HG02588 (cell line): Measurements from ENCODE around the gene RRN3.
"Not testable (repeated sequence)": the region's sequence is repeated elsewhere in the genome, so short reads cannot be mapped to it uniquely, and the experiment has no call there.

Source experiments
- ATAC-seq: cut with Tn5 transposase; IDR thresholded peaks from one replicate; pipeline ENCODE4 v1.9.1; 2021; ENCODE audit warnings: mild to moderate bottlenecking, moderate library complexity; ENCODE audit not compliant: unreplicated experiment

The RRN3 gene, protein sequence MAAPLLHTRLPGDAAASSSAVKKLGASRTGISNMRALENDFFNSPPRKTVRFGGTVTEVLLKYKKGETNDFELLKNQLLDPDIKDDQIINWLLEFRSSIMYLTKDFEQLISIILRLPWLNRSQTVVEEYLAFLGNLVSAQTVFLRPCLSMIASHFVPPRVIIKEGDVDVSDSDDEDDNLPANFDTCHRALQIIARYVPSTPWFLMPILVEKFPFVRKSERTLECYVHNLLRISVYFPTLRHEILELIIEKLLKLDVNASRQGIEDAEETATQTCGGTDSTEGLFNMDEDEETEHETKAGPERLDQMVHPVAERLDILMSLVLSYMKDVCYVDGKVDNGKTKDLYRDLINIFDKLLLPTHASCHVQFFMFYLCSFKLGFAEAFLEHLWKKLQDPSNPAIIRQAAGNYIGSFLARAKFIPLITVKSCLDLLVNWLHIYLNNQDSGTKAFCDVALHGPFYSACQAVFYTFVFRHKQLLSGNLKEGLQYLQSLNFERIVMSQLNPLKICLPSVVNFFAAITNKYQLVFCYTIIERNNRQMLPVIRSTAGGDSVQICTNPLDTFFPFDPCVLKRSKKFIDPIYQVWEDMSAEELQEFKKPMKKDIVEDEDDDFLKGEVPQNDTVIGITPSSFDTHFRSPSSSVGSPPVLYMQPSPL

DNA sequence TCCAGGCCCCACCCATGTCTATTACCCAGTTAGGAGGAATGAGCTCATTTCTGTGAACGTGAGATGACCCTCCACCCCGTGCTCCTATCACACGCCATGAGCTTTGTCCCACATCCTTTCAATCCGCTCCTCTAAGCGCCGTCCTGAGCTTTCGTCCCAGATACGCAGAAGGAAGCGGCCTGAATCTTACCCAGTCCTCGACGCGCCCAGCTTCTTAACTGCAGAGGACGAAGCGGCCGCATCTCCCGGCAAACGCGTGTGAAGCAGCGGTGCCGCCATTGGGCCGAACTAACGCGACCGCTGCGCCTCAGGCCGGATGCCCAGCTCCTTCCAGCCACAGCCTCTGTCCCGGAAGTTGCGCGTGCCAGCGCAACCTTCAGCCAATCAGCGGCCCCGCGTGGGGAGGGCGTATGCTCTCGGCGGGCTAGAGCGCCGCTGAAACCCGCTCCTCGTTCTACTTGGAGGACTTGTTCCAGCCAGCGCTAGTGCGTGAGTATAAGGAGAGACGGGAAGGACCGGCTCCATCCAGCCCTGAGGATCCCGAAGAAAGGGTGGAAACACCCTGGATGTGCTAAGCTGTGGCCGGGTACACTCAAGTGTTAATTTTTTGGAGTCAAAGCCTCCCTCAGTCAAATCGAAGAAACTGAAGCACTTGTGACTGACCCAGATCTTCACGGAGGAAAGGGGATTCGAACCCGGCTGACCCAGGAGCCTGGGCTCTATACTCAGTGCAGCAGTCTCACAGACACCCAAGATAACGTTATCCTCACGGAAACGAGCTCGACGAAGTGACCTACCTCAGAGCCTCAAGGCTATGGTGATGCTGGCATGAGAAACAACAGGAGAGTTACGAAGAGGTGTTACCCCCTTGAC lies at the start of gene RRN3:
Gene RRN3, minus strand, starts transcription at position 318 of the 873 bp plus-strand sequence. Its CDS starts 39 bp downstream, at position 279.
- ATAC-seq: peak; percentile 99

DNA sequence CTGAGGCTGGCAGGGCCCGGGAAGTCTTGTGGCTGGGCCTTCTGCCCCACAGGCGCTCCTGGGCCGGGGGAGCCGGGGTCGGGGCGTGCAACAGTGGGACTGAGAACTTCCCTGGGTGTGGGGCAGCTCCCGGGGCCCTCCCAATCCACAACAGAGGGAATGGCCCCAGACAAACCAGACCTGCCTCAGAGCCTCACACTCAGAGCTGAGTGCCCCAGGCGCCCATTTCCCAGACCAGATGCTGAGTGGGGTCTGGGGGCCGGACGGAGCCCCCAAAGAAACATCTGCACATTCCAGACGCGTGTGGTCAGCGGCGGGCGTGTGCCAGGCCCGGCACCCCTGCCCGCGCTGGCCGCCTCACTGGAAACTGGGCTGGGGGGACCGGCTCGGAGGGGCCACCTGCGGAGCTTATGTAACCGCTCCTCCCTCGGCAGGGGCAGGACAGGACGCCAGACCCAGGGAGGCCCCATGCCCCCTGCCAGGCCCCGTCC lies 49.6 kb upstream of the RRN3 start:
- ATAC-seq: not testable (repeated sequence)

DNA sequence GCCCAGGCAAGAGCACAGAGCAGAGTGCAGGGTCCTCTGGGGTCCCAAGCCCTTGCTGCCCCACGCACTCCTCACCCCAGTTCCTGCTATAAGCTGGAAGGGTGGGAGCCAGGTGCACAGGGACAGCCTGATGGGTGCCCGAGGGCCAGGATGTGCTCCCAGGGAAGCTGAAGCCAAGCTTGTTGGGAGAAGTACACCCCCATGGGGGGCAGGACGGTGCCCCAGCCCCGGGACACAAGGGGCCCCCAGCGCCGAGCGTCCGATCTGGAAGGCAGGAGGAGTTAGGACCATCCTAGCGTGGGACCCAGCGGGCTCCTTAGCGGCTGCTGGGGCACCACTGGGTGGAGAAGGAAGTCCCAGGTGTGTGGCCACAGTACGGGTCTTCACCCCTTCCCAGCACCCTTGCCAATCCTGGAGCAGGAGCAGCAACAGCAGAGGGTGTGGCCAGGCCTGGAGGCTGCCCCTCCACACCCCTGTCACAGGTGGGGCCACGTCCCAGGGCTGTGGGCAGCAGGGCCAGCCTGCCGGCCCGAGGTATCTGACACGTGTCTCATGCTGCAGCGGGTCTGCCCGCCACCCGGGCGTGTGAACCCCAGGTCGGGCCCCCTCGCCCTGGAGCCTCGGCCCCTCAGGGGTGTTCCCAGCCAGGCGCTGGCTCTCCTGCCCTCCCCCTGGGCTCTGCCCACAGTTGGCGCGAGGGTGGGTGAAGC lies 49.0 kb upstream of the RRN3 start:
- ATAC-seq: not testable (repeated sequence)

DNA sequence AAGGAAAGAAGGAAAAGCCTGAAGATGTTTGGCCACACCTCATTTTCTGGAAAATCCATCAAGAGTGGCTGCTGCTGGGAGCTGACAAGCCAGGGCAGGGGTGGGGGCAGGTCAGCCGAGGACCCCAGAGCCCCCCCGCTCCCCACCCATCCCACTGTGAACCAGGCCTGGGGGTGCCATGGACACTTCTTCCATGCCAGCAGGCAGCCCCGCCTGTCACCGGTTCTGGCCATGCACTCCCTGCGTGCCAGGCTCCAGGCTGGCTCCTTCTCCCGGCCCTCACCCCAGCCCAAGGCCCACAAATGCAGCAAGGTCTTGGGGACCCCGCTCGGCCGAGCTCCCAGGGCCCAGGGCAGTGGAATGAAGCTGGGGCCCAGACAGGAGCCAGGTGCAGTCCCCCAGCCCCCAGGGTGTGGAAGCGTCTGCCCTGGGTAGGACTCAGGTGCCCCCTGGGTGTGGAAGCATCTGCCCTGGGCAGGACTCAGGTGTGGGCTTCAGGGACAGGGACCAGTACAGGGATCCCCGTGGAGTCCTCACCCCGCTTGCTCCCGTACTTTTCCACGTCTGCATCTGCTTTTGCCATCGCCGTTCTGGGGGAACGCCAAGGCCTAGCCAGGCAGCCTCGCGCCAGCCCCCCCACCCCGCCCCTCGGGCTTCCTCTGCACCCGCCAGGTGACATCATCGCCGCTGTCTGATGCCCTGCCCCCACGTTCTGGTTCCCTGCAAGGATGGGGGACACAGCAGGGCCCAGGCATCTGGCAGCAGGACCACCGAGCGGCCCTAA lies 48.2 kb upstream of the RRN3 start:
- not testable (repeated sequence) for ATAC-seq

DNA sequence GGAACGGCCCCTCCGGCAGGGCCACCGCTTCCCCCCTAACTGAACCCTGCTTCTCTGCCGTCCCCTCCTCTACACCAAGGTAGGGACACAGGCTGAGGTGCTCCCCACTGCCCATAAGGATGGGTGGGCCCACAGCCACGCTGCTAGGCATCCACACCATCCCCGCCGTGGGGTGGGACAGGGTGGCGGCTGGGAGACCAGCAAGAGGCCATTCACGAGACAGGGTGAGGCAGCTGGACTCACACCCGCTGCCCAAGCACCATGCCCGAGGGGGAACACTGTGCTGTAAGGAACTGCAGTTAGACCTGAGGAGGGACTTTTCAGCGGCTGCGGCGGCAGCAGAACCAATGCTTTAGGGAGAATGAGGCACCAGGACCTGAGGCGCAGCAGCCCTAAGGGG lies 47.5 kb upstream of the RRN3 start:
- ATAC-seq: no peak

DNA sequence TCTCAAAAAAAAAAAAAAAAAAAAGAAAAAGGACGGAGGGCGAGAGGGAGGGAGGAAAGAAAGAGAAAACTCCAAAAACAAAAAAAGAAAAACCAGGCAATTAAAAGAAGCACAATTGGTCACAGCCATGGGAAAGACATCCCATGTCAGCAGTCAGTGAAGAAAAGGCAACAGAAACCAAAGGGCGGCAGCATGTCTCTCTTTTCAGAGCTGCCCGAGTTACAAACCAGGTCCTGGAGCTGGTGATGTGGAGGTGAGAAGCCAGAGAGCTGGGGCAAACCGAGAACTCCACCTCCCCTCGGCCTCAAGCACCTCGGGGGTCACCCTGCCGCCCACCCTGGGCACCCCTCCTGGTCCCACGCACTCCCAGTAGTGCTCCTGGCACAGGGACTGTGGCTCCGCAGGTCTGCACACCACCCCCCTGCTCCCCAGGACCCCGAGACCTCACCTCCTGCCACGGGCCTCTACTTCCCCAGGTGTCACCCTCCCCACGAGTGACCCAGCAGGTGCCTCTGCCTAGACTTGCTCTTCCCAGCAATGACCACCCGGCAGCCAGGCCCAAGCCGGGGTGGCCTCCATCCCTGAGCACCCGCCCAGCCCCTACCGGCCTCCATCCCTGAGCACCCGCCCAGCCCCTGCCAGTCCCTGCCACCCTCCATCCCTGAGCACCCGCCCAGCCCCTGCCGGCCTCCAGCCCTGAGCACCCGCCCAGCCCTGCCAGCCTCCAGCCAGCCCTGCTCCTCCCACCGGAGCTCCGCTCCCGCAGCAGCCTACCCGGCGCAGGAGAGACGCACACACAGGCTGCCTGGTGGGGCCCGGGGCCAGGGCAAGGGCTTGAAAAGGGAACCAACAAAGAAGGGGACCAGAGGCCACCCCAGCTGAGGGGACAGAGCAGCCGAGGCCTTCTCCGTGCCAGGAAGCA lies 46.6 kb upstream of the RRN3 start:
- not testable (repeated sequence) for ATAC-seq

DNA sequence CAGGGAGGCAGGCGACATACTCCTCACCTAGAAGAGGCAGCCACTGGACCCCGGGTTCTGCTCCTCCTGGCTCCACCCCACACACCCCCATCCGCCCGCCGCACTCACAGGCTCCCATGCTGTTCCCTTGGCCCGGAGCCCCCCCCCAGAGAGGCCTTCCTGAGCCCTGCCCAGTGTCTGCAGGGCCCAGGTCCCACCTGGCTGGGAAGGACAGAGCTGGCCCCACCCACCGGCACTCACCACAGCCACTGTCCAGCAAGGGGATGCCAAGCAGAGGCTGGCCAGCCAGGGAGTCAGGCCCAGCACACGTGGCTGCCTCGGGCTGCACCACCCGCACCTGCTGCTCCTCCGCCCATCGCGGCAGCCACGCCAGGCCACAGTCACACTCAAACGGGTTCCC lies 43.4 kb upstream of the RRN3 start:
- ATAC-seq: not testable (repeated sequence)

DNA sequence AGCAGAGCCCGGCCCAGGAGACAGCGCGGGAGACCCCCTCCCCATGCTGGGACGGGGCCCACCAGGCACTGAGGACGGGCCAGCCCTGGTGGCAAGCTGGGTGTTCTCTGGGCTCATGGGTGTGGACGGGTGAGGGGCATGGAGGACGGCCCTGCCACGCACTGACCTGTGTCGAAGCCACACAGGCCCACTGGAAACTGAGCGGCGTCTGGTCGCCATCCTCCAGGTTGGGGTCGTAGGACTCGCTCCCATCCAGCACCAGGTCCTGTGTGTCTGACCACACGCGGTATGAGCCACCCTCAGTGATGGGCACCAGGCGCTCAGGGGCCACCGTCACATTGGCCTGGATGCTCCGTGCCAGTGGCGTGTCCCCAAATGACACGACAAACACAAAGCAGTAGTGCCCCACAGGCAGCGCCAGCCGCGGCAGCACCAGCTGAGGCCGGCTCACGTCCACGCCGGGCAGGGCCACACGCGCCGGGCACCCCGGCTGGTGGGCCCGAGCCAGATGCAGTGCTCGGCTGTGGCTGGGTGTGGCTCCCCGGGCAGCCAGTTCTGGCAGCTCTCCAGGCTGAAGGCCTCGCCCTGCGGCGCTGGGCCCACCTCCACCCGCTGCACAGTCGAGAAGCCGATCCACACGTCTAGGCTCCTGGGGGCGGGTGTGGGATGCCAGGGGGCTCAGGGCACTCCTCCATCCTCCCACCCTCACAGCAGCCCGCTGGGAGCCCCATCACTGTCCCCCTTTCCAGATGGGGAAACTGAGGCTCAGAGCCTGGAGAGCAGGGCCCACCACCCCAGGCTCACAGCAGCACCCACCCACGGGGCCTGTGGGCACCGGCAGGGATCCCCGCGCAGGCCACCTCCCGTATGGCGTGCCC lies 41.6 kb upstream of the RRN3 start:
- not testable (repeated sequence) for ATAC-seq

DNA sequence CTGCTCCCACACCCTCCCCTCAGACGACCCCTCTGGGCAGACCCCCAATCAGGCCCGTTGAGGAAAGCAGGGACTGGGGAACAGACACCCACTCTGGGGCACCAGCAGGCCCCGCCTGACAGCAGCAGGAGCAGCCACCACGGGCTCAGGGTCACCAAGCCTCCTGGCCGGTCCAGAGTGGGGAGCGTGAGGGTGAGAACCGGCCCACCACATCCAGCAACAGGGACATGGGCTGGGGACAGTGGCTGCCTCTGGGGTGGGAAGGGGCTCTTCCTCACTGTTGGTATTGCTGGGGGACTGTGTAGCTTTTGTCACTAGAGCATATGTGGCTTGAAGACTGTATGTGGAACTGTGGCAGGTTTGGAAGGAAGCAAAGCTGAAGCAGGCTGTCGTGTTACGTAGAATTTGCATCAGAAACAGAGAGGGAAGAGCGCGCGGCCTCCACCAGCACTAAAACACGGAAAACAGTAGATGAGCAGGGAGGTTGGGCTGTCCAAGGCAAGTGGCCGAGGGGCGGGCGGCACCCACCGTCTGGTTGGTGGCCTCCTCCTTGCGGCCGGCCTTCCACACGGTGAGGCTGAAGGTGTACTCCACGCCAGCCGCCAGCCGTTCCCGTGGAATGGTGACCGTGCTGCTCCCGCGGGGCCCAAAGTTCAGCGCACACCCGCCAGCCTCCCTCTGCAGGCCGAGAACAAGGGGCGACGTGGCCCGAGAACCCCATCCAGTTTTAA lies 40.8 kb upstream of the RRN3 start:
- ATAC-seq: not testable (repeated sequence)

DNA sequence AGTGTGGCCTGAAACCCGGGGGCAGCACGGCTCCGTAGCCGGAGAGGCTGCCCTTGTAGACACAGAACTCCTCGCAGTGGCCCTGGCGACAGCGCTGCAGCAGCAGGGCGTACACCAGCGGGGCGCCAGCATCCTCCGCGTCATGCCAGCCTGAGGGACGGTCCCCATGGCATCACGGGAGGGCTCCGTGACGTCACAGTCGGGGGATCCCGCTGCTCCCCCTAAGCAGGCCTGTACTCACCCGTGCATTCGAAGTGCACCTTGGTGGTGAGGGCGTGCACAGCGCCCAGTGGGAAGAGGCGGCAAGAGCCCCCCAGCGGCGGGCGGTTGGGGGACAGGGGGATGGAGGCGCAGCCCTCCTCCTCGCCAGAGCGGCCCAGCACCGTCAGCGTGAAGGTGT lies 39.5 kb upstream of the RRN3 start:
- not testable (repeated sequence) for ATAC-seq

DNA sequence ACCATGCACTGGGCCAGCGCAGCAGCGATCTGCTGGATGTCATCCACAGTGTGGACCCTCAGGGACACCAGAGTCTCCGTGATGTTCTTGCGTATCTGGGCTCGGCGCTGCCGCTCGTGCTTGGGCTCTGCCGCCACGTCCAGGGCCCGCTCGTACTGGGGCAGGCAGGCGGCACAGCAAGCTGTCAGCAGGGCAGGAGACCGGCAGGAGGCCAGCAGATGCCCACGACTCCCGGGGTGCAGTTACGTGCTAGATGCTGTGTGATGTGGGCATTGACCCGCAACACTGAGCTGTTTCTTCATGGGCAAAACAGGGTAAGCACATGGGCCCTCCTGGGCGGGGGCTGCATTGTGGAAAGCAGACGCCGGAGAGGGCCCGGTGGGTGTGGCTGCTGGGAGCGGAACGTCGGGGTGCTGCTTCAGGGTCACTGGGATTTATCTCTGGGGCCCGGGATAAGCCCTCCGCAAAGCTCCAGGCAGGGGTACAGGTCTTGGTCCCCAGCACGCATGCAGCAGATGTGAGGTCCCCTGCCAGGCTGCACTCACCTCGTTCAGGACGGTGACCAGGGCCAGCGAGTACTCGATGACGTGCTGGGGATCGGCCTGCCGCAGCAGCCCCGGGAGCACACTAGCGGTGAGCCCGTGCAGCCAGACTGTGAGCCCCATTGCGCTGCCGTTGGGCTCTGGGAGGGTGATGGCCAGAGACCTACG lies 38.8 kb upstream of the RRN3 start:
- not testable (repeated sequence) for ATAC-seq

DNA sequence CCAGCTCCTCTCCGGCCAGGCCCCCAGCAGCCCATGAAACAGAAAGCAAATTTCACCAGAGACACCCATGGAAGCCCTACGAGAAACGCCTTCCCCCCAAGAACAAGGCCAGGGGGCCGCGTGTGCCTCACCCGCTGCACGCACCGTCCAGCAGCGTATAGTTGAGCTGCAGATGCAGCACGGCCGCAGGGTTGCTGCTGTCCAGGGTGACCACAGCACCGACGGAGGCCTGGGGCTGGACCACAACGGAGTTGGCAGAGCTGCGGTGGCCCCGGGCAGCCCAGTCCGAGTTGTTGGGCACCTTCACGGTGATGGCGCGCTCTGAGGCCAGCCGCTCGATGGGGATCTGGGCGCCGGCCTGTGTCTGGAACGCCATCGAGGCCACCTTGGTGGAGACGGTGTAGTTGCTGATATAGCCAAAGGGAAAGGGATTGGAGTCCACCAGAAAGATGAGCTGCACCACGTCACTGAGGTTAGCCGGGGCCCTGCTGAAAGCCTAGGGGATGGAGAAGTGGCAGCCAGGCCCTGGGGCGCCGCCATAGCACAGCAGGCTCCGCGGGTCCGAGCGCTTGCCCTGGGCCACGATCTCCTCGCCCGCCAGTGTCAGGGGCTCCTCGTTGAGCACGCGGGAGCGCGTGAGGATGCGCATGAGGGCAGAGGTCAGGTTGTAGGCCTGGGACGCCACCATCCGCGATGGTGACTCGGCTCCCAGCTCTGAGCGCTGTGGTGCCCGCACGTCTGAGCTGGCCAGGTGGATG lies 37.0 kb upstream of the RRN3 start:
- not testable (repeated sequence) for ATAC-seq

DNA sequence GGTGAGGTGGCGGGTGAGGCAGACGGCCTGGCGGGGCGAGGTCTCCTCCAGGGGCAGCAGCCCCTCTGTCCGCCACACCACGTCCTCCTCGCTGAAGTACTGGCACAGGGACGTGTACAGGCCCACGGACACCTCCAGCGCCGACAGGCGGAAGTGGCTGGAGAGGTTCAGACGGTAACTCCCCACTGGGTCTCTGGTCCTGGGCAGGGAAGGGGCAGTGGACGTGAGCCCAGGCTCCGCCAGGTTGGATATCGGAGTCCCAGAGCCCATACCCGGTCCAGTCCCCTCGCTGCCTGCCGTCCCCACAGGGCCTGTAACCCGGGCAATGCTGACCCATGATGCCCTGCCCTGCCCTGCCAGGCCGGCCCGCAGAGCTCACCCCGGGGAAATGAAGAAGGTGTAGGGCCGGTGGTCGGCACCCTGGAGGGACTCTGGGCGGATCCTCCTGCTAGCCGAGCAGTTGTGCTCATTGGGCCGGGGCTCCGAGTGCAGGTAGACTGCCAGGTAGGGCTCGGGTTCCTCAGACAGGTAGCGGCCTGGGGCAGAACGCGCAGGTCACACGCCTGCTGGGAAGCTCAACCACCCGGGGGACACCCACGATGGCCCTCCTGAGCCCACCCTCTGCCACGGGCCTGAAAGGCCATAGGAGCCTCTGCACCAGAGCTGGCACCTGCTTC lies 36.3 kb upstream of the RRN3 start:
- not testable (repeated sequence) for ATAC-seq

DNA sequence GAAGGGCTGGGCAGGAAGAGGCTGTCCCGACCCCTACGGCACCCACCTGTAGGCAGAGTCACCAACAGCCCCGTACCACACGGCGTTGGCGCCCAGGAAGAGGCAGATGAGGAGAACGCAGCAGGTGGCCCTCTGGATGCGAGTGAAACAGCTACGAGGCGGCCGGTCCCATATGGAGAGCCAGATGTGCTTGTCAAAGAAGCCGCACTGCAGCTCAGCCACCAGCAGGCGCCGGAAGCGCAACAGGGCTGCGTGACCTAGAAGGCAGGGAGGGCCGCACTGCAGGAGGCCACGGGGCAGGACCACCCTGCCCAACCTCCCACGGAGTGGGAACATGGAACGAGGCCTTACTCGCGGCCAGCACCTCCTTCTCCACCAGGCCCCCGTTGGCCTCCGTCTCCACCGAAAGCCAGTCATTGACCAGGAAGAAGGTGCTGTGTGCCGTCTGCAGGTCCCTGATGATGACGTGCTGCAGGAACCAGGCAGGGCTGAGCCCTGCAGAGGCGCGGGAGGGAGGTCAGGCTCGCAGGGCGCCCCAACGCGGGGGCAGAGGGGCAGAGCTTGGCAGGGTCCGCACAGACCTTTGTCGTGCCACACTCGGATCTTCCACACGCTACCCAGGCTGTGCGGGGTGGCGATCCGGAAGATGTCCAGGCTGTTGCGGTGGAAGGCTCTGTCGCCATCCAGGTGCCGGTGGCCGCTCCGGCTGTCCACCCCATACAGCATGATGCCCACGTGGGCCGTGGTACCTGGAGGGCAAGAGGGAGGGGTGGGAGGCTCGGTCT lies 33.8 kb upstream of the RRN3 start:
- not testable (repeated sequence) for ATAC-seq
